Gastrocnemius medialis (tissue), 4 donors: ENCODE measurements around the gene ENOSF1.

ENCODE experiments used
- POLR2A ChIP-seq, 2 donors: fragments of 450-650 bp; IDR thresholded peaks; one replicate each; pipeline ENCODE4 v1.6.1; 2017; ENCODE audit warnings: antibody characterized with exemption in 2 of 2, mild to moderate bottlenecking in 2 of 2, moderate library complexity in 2 of 2
- TF ChIP-seq, protein P1 (sequence below), 5 experiments: fragments of 450-650 bp in 3 of 5; fragments of 200-600 bp in 2 of 5; sonication (generic) in 2 of 5; IDR thresholded peaks in 4 of 5; conservative IDR thresholded peaks in 1 of 5; 1 replicate in 4 of 5; 2 replicates in 1 of 5; pipeline ENCODE4 v1.5.1; 2016 to 2019; ENCODE audit warnings: antibody characterized with exemption in 5 of 5, mild to moderate bottlenecking in 3 of 5, moderate library complexity in 3 of 5

DNA sequence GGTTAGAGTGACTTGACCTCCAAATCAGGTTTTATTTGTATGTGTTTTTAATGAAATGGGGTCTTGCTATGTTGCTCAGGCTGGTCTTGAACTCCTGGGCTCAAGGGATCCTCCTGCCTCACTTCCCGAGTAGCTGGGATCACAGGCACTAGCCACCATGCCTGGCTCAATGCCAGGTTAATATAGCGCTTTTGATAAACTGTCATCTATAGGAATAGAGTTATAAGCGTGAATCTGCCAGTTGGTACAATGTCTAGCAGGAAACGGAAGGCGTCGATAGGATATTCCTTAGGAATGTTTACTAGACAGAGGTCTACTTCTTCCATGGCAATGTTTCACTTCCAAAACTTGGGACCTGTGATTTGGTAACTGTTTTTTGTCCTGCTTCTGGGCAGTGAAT lies 90.1 kb downstream of the ENOSF1 start:
- no peak for TF ChIP-seq POLR2A (IDR thresholded peaks at IDR 0.05)
- TF ChIP-seq, protein P1, sequence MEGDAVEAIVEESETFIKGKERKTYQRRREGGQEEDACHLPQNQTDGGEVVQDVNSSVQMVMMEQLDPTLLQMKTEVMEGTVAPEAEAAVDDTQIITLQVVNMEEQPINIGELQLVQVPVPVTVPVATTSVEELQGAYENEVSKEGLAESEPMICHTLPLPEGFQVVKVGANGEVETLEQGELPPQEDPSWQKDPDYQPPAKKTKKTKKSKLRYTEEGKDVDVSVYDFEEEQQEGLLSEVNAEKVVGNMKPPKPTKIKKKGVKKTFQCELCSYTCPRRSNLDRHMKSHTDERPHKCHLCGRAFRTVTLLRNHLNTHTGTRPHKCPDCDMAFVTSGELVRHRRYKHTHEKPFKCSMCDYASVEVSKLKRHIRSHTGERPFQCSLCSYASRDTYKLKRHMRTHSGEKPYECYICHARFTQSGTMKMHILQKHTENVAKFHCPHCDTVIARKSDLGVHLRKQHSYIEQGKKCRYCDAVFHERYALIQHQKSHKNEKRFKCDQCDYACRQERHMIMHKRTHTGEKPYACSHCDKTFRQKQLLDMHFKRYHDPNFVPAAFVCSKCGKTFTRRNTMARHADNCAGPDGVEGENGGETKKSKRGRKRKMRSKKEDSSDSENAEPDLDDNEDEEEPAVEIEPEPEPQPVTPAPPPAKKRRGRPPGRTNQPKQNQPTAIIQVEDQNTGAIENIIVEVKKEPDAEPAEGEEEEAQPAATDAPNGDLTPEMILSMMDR (IDR thresholded peaks at IDR 0.05 in 4 of 5, conservative IDR thresholded peaks at IDR 0.05 in 1 of 5) = no peak
